ENCODE data around the gene EXOC6B.

- TF ChIP-seq REST (tag by site-specific recombination; IDR thresholded peaks at IDR 0.05): no peak
- no peak for TF ChIP-seq ZNF677 (tag by site-specific recombination; IDR thresholded peaks at IDR 0.05)
- no peak for TF ChIP-seq CTCF (tag by site-specific recombination; IDR thresholded peaks at IDR 0.05)
Observed at GRCh38 chr2:72193723-72194122, 632.1 kb downstream of the EXOC6B start.
